Femur (tissue), 1 donor: ENCODE data around the gene KRTAP24-1.

Source experiments
- DNase-seq: peaks from one replicate; pipeline ENCODE4 v3.0.0-alpha.2; 2017

Gene KRTAP24-1

GRCh38 chr21:30233228-30234020, 49.3 kb downstream of the KRTAP24-1 start:
- no peak for DNase-seq

DNA sequence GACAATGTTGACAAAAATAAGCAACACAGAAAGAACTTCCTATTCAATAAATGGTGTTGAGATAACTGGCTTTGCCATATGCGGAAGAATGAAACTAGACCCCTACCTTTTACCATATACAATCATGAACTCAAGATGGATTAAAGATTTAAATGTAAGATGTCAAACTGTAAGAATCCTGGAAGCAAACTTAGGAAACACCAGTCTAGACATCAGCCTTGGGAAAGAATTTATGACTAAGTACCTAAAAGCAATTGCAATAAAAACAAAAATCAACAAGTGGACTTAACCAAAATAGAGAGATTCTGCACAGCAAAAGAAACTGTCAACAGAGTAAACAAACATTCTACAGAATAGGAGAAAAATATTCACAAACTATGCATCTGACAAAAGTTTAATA, 50.7 kb downstream of the KRTAP24-1 start:
- no peak for DNase-seq
